ES-I3 (cell line): ENCODE results near the gene MBNL1.

ENCODE experiments used
- H3K36me3 ChIP-seq: 2 replicates; pipeline ENCODE4 v1.6.1; 2013; ENCODE audit warnings: mild to moderate bottlenecking, low read length, control low read depth, moderate library complexity; ENCODE audit not compliant: insufficient read depth
- H3K4me1 ChIP-seq: 2 replicates; pipeline ENCODE4 v1.6.1; 2013; ENCODE audit warnings: mild to moderate bottlenecking, control low read depth, low read length; ENCODE audit not compliant: insufficient read depth
- H3K9ac ChIP-seq: 2 replicates; pipeline ENCODE4 v1.6.1; 2013; ENCODE audit warnings: low read depth, mild to moderate bottlenecking, low read length, moderate library complexity
- H3K9me3 ChIP-seq: 2 replicates; pipeline ENCODE4 v1.6.1; 2013; ENCODE audit warnings: mild to moderate bottlenecking, low read length, moderate library complexity; ENCODE audit not compliant: control insufficient read depth, insufficient read depth

The MBNL1 gene

DNA sequence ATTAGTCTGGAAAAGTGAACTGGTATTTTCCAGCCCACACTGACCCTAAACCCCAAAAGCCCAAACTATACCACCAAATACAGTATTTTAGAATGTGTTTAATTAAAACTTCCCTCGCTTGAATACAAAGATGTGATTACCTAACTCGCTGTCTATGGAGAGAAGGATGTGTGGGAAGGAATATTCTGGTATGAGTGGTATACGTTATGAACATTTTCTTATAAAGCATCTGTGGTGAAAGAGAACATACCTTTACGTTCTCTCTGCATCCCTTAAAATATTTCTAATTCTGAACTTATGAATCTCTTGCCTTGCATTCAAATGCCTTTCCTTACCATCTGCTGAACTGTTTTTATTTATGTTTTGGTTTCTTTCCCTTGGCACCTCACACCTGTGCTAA, 201.4 kb downstream of the MBNL1 start:
- no peak overlapping the region for H3K9ac ChIP-seq
- H3K4me1 ChIP-seq: peaks cover 3% of the 10 kb centered on the region; the same call in 1 of the 2 replicates
- no peaks in the 10 kb centered on the region for H3K36me3 ChIP-seq
- H3K9me3 ChIP-seq: no peaks in the 10 kb centered on the region

DNA sequence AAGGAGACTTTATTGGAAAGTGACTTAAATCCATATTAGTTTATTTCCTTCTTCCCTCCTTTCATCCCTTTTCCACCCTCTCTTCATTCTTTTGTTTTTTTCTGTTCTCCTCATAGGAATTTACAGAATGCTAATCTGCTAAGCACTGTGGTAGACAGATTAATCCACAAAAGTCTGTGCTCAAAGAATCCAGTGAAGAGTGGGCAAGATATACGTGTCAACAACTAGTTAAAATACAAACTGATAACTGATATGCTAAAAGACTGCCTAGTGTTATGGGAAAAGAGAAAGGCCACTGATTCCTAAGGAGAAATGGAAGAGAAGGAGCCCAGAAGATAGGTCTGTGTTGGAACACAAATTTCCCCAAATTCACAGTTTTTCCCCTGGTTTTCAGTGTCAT, 202.2 kb downstream of the MBNL1 start:
- Histone ChIP-seq H3K9ac (no peak overlapping the region), H3K9me3 (no peaks in the 10 kb centered on the region; the same call in 1 of the 2 replicates), H3K4me1 (peaks cover 3% of the 10 kb centered on the region; the same call in 1 of the 2 replicates), H3K36me3 (no peaks in the 10 kb centered on the region)

DNA sequence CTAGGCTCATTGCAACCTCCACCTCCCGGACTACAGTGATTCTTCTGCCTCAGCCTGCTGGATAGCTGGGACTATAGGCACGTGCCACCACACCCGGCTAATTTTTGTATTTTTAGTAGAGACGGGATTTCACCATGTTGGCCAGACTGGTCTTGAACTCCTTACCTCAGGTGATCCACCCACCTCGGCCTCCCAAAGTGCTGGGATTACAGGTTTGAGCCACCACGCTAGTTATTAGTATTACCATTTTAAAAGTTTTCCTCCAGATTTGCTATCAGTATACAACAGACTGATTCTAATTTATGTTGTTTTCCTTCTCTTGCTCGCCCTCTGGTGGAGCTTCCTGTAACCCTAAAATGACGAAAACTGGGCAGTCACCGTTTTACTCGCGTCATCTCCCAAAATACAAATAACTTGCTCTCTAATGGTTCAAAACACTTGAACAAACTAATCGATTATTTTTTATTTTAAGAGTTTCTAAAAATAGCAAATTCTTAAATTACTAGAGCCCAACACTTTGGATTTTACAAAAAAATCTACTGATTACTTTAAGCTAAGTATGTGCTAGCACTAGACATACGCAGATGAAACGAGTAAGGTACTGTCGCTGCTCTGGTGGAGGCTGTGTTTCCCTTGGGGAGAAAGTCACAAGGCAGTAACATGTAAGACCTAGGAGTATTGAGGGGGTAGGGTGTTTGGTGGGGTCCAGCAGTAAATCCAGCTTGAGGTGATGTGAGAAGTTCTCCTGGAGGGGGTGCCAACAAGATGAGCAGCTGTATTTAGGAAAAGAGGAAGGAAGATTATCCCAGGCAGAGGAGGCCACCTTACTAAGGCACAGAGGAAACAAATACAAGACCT, 203.3 kb downstream of the MBNL1 start:
- Histone ChIP-seq H3K36me3 (no peaks in the 10 kb centered on the region), H3K4me1 (peaks cover 3% of the 10 kb centered on the region; the same call in 1 of the 2 replicates), H3K9ac (peak overlapping the region; percentile 11; the same call in 1 of the 2 replicates), H3K9me3 (peaks cover 2% of the 10 kb centered on the region; the same call in 1 of the 2 replicates)

- Histone ChIP-seq H3K36me3 (no peaks in the 10 kb centered on the region), H3K9me3 (peaks cover 2% of the 10 kb centered on the region; the same call in 1 of the 2 replicates), H3K9ac (no peak overlapping the region), H3K4me1 (peaks cover 3% of the 10 kb centered on the region; the same call in 1 of the 2 replicates)
Observed at GRCh38 chr3:152472672-152472954, 203.9 kb downstream of the MBNL1 start.

DNA sequence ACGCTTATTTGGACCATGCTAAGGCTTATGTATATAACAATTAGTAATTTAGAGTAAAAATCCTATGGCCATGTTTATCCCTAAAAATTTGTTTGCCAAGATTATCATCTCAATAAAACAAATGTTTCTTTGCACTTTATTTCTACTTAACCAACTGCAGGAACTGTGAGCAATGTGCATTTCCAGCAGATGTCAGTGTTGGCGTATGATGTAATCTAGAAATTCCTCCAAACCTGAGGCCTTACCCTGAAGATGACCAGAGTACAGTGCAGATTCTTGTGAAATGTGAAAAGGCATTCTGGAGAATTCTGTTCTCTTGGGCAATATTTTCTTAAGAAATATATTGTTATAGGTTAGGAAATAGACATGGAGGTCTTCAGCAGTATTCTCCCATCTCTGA, 205.9 kb downstream of the MBNL1 start:
- no peaks in the 10 kb centered on the region for H3K36me3 ChIP-seq
- peaks cover 2% of the 10 kb centered on the region; the same call in 1 of the 2 replicates for H3K9me3 ChIP-seq
- H3K9ac ChIP-seq: no peak overlapping the region
- H3K4me1 ChIP-seq: peaks cover 3% of the 10 kb centered on the region; the same call in 1 of the 2 replicates

DNA sequence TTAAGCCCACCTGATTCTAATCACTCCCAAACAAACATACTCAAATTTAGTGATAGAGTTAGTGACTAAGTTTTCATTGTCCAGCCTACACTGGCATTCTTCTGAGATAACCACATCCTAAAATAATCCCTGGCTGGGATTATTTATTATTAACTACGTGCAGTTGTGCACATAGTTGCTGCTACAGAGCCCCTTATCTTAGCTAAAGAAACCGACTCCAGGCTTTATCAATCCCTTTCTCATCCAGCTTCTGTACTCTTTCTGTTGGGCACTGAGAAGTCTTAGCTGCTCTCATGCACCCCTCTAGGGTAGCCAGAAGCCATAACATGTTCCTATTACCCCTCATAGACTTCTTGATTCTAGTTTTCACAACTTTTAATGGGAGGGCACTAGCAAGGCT, 208.7 kb downstream of the MBNL1 start:
- no peaks in the 10 kb centered on the region for H3K4me1 ChIP-seq
- H3K9ac ChIP-seq: no peak overlapping the region
- peaks cover 6% of the 10 kb centered on the region for H3K9me3 ChIP-seq
- no peaks in the 10 kb centered on the region for H3K36me3 ChIP-seq

DNA sequence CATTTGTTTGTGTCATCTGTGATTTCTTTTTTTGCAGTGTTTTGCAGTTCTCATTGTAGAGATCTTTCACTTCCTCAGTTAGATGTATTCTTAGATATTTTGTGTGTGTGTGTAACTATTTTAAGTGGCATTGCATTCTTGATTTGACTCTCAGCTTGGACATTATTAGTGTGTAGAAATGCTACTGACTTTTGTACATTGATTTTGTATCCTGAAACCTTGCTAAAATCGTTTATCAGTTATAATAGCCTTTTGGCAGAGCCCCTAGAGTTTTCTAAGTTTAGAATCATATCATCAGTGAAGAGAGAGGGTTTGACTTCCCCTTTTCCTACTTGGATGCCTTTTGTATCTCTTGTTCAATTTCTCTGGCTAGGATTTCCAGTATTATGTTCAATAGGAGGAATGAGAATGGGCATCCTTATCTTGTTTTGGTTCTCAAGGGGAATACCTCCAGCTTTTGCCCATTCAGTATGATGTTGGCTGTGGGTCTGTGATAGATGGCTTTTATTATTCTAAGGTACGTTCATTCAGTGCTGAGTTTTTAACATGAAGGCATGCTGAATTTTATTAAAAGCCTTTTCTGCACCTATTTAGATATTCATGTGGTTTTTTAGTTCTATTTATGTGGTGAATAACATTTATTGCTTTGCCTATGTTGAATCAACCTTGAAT, 211.7 kb downstream of the MBNL1 start:
- Histone ChIP-seq H3K4me1 (no peaks in the 10 kb centered on the region), H3K9ac (no peak overlapping the region), H3K36me3 (no peaks in the 10 kb centered on the region), H3K9me3 (peaks cover 6% of the 10 kb centered on the region)

GRCh38 chr3:152486364-152486763, 217.6 kb downstream of the MBNL1 start:
- no peak overlapping the region for H3K9ac ChIP-seq
- no peaks in the 10 kb centered on the region for H3K4me1 ChIP-seq
- no peaks in the 10 kb centered on the region for H3K36me3 ChIP-seq
- H3K9me3 ChIP-seq: peaks cover 4% of the 10 kb centered on the region

DNA sequence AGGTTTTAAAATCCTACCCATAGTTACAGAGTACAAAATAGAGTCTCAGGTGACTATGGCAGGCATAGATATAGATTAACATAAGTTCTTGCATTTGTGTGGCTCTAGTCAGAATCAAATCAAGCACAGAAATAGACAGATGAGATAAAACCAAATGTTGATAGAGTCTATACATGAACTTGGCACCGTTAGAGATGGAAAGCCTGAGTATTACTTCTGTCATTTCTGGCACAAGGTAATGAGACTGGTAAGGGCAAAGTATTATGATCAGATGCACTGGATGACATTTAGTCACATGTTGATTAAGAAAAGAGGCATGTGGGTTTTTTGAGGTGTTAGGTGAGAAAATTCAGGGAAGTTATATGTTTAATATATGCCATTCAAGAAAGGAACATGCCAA, 219.7 kb downstream of the MBNL1 start:
- Histone ChIP-seq H3K9me3 (no peaks in the 10 kb centered on the region), H3K9ac (no peak overlapping the region), H3K36me3 (no peaks in the 10 kb centered on the region), H3K4me1 (no peaks in the 10 kb centered on the region)

DNA sequence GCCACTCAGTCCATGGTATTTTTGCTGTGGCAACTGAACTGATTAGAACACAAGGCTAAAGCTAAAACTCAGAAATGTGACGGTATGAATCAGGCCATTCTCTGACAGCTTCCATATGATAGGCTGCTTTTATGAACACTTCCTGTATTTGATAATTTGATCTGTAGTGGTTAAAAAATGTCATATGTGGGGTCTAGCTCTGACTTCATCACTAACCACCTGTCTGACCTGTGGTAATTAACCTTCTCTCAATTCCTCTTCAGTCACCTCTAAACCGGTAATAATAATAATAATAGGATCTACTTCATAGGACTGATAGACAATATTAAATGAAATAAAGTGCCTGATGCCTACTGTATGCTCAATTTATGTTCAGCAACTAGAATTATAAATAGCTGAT, 223.2 kb downstream of the MBNL1 start:
- no peaks in the 10 kb centered on the region for H3K9me3 ChIP-seq
- no peaks in the 10 kb centered on the region; the same call in 1 of the 2 replicates for H3K4me1 ChIP-seq
- no peak overlapping the region for H3K9ac ChIP-seq
- H3K36me3 ChIP-seq: no peaks in the 10 kb centered on the region

DNA sequence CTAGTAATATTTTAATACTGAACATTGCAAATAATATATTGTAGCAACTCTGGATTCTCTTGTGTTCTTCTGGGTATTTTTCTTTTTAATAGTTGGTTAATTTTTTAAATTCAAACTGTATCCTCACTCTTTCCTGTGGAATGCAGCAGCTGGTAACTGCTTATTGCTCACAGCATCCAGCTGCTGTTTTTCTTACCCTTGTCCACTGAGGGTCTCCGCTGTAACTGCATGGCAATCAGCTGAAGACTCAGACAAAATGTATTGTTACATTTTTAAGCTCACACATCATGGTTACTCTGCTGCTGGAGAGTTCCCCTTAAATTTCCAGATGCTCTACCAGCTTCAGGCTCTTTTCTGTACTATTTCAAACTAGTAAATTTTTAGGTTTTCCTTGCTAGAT, 227.6 kb downstream of the MBNL1 start:
- H3K4me1 ChIP-seq: no peaks in the 10 kb centered on the region; the same call in 1 of the 2 replicates
- H3K9ac ChIP-seq: no peak overlapping the region
- H3K9me3 ChIP-seq: no peaks in the 10 kb centered on the region
- H3K36me3 ChIP-seq: no peaks in the 10 kb centered on the region

- Histone ChIP-seq H3K4me1 (no peaks in the 10 kb centered on the region; the same call in 1 of the 2 replicates), H3K9ac (no peak overlapping the region), H3K36me3 (no peaks in the 10 kb centered on the region), H3K9me3 (no peaks in the 10 kb centered on the region)
Observed at GRCh38 chr3:152496716-152497115, 228.0 kb downstream of the MBNL1 start.

DNA sequence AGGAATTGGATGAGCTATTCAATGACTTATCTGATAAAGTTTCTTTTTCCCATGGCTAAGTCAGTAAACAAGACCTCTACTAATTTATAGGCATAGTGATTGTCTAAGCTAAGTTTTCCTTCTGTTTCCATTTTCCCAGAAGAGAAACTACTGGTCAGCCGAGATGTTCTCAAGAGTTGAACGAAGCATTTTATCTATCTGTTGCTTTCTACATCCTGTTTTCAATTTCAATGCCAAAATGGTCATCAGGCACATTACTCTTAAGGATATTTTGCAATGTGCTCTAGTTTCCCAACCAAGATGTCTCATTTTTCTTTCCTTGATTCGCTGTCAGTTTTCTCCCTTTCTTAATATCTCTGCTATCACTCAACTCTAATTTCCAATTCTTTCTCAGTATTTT, 228.7 kb downstream of the MBNL1 start:
- Histone ChIP-seq H3K36me3 (no peaks in the 10 kb centered on the region), H3K9me3 (no peaks in the 10 kb centered on the region), H3K9ac (no peak overlapping the region), H3K4me1 (no peaks in the 10 kb centered on the region; the same call in 1 of the 2 replicates)

DNA sequence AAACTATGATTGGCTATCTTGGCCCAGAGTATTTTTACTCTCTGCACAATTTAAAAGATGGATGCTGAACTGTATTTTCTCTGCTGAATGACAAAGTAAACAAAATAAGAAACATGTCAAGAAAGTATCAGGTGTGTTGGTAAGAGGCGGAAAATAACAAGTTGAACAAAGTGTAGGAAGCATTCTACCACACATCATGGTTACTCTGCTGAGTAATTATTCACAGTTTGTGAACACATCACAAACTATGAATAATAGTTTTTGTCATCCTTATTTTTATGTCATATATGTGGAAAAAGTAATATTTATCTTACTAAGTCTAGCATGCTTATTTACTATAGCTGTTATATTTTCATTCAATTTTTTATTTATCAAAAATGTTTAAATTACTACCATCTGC, 229.2 kb downstream of the MBNL1 start:
- H3K9ac ChIP-seq: no peak overlapping the region
- H3K9me3 ChIP-seq: no peaks in the 10 kb centered on the region
- H3K36me3 ChIP-seq: no peaks in the 10 kb centered on the region
- no peaks in the 10 kb centered on the region; the same call in 1 of the 2 replicates for H3K4me1 ChIP-seq
